CD4-positive, alpha-beta T cell (primary cell): ENCODE results near the gene CAMSAP1. TPM values are rescaled to one million over a fixed set of nuclear protein-coding genes. Genes with fewer than 3 reads are reported as not detected.

Source experiments
- ATAC-seq: fragments of 200-7000 bp; cut with Tn5 transposase; one replicate; pipeline ENCODE4 v1.10.0; 2022; ENCODE audit warnings: mild to moderate bottlenecking; ENCODE audit not compliant: poor library complexity
- CTCF ChIA-PET: fragments of 350-600 bp; sonication (Branson Sonifier 250); formaldehyde crosslinking; loops from one replicate; lab custom pipeline; 2021; ENCODE audit warnings: antibody characterized with exemption, inconsistent platforms; lab: Charles Lee
- POLR2A ChIA-PET: fragments of 350-600 bp; sonication (Branson Sonifier 250); formaldehyde crosslinking; loops from one replicate; lab custom pipeline; 2021; ENCODE audit warnings: antibody characterized with exemption, inconsistent platforms; lab: Charles Lee
- DNase-seq, 14 experiments: peaks; one replicate each; pipeline ENCODE4 v3.0.0-alpha.2; 2013 to 2020; ENCODE audit warnings: mixed read lengths in 2 of 14
- H3K27ac ChIP-seq, 2 donors: one replicate each; pipeline versions ENCODE4 v1.5.1 to v1.7.0; 2013; ENCODE audit warnings: low read length in 2 of 2, low read depth in 1 of 2, mild to moderate bottlenecking in 1 of 2
- H3K27me3 ChIP-seq, 2 experiments: 1 replicate in 1 of 2; 2 replicates in 1 of 2; pipeline versions ENCODE4 v1.6.1 to v1.7.0; 2013; ENCODE audit warnings: low read length in 2 of 2, control low read depth in 1 of 2, mild to moderate bottlenecking in 1 of 2, moderate library complexity in 1 of 2; ENCODE audit not compliant: insufficient read depth in 2 of 2, control insufficient read depth in 1 of 2
- H3K36me3 ChIP-seq: one replicate; pipeline ENCODE4 v1.6.1; 2013; ENCODE audit warnings: low read length, control low read depth; ENCODE audit not compliant: insufficient read depth
- H3K4me1 ChIP-seq: one replicate; pipeline ENCODE4 v1.6.1; 2013; ENCODE audit warnings: low read length, control low read depth; ENCODE audit not compliant: insufficient read depth
- H3K4me3 ChIP-seq: one replicate; pipeline ENCODE4 v1.5.1; 2013; ENCODE audit warnings: mild to moderate bottlenecking, low read length, moderate library complexity
- H3K9me3 ChIP-seq, 2 experiments: 1 replicate in 1 of 2; 2 replicates in 1 of 2; pipeline versions ENCODE4 v1.6.1 to v1.7.0; 2013; ENCODE audit warnings: low read length in 2 of 2, mild to moderate bottlenecking in 2 of 2, control low read depth in 1 of 2, moderate library complexity in 1 of 2; ENCODE audit not compliant: control insufficient read depth in 1 of 2, insufficient read depth in 1 of 2
- H3K27ac Mint-ChIP-seq: one replicate; pipeline ENCODE4 v1.8.0; 2020; ENCODE audit warnings: mixed read lengths
- H3K27me3 Mint-ChIP-seq: one replicate; pipeline ENCODE4 v1.8.0; 2021; ENCODE audit warnings: mixed read lengths
- H3K36me3 Mint-ChIP-seq: one replicate; pipeline ENCODE4 v1.8.0; 2021; ENCODE audit warnings: low read depth, mixed read lengths
- H3K4me1 Mint-ChIP-seq: one replicate; pipeline ENCODE4 v1.8.0; 2021; ENCODE audit warnings: low read depth, mixed read lengths
- H3K4me3 Mint-ChIP-seq: one replicate; pipeline ENCODE4 v1.8.0; 2020; ENCODE audit warnings: mild to moderate bottlenecking, mixed read lengths
- H3K9me3 Mint-ChIP-seq: one replicate; pipeline ENCODE4 v1.8.0; 2020; ENCODE audit warnings: mixed read lengths
- intact Hi-C, 2 experiments: fragments of 100-400 bp; cut with DNase I in 1 of 2; cut with micrococcal nuclease in 1 of 2; formaldehyde crosslinking; loops; one replicate each; pipeline versions ENCODE4 v1.15.1 to v1.9.0; 2023 to 2025; cut with DNase I, micrococcal nuclease
- total RNA-seq, 174 experiments: library from RNA in 2 of 174; stranded (reverse) in 2 of 174; gene quantifications; one replicate each; pipeline ENCODE4 v1.2.3 and lab custom pipeline; 2021 to 2026
- TF ChIP-seq, protein P1 (sequence below): fragments of 200-600 bp; IDR thresholded peaks from one replicate; pipeline ENCODE4 v1.8.0; 2022; ENCODE audit warnings: antibody characterized with exemption, mild to moderate bottlenecking

The CAMSAP1 gene
- total RNA-seq, 2 experiments from 2014 or later = 16.8 to 18.2 TPM

DNA sequence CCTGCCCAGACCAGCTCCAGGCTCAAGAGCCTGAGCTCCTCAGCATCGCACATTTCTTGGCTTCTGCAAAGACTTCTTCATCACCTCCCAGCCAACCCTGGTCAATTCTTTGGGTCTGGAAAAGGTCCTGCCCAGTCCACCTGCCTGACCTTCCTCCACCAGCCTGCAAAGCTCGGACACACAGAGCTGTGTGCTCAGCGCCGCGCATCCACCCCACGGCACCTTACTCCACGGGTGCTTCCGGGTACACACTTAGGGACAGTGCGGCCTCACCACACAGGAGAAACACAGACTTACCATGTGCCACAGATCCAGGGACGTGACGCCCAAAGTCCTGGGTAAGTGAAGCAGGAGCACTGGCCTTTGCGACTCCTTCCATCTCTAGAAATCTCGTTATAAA is 108.1 kb downstream of the CAMSAP1 start:
- no peak overlapping the region for H3K27ac Mint-ChIP-seq
- ChIA-PET POLR2A (no interaction called here), CTCF (no interaction called here)
- no peaks in the 10 kb centered on the region for H3K36me3 ChIP-seq
- no peaks in the 10 kb centered on the region for H3K4me1 ChIP-seq
- intact Hi-C loops = no loop called here
- TF ChIP-seq, protein P1, sequence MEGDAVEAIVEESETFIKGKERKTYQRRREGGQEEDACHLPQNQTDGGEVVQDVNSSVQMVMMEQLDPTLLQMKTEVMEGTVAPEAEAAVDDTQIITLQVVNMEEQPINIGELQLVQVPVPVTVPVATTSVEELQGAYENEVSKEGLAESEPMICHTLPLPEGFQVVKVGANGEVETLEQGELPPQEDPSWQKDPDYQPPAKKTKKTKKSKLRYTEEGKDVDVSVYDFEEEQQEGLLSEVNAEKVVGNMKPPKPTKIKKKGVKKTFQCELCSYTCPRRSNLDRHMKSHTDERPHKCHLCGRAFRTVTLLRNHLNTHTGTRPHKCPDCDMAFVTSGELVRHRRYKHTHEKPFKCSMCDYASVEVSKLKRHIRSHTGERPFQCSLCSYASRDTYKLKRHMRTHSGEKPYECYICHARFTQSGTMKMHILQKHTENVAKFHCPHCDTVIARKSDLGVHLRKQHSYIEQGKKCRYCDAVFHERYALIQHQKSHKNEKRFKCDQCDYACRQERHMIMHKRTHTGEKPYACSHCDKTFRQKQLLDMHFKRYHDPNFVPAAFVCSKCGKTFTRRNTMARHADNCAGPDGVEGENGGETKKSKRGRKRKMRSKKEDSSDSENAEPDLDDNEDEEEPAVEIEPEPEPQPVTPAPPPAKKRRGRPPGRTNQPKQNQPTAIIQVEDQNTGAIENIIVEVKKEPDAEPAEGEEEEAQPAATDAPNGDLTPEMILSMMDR = no peak
- ATAC-seq (no peak), DNase-seq (no peak)
- no peaks in the 10 kb centered on the region for H3K9me3 Mint-ChIP-seq
- H3K4me3 Mint-ChIP-seq = no peak overlapping the region
- H3K27me3 ChIP-seq = no peaks in the 10 kb centered on the region
- H3K27ac ChIP-seq = no peak overlapping the region
- H3K36me3 Mint-ChIP-seq = no peaks in the 10 kb centered on the region
- no peaks in the 10 kb centered on the region for H3K4me1 Mint-ChIP-seq
- no peaks in the 10 kb centered on the region for H3K27me3 Mint-ChIP-seq
- no peaks in the 10 kb centered on the region for H3K9me3 ChIP-seq
- no peak overlapping the region for H3K4me3 ChIP-seq

DNA sequence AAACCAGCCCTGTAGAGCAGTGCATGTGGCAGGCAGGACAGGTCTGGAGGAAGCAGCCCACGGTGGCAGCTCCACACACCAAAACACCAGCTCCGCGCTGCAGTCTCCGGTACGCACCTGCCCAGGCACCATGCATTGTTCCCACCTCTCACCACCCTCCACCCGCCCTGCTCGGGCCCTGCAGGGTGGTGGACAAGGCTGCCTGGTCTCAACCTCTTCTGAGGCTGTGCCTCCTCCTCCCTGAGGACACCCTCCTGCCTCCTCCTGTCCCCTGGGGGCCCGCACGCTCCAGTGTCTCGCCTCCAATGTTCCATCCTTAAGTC is 109.1 kb downstream of the CAMSAP1 start:
- intact Hi-C loops = no loop called here
- POLR2A ChIA-PET = no interaction called here
- H3K9me3 Mint-ChIP-seq = no peaks in the 10 kb centered on the region
- no peak for ATAC-seq
- CTCF ChIA-PET = no interaction called here
- Histone ChIP-seq H3K4me3 (no peak overlapping the region), H3K9me3 (no peaks in the 10 kb centered on the region), H3K27me3 (no peaks in the 10 kb centered on the region), H3K27ac (no peak overlapping the region), H3K36me3 (no peaks in the 10 kb centered on the region), H3K4me1 (no peaks in the 10 kb centered on the region)
- no peaks in the 10 kb centered on the region for H3K27me3 Mint-ChIP-seq
- no peak overlapping the region for H3K4me3 Mint-ChIP-seq
- TF ChIP-seq, protein P1 = no peak
- no peak overlapping the region for H3K27ac Mint-ChIP-seq
- H3K4me1 Mint-ChIP-seq = no peaks in the 10 kb centered on the region
- no peak for DNase-seq
- H3K36me3 Mint-ChIP-seq = no peaks in the 10 kb centered on the region

DNA sequence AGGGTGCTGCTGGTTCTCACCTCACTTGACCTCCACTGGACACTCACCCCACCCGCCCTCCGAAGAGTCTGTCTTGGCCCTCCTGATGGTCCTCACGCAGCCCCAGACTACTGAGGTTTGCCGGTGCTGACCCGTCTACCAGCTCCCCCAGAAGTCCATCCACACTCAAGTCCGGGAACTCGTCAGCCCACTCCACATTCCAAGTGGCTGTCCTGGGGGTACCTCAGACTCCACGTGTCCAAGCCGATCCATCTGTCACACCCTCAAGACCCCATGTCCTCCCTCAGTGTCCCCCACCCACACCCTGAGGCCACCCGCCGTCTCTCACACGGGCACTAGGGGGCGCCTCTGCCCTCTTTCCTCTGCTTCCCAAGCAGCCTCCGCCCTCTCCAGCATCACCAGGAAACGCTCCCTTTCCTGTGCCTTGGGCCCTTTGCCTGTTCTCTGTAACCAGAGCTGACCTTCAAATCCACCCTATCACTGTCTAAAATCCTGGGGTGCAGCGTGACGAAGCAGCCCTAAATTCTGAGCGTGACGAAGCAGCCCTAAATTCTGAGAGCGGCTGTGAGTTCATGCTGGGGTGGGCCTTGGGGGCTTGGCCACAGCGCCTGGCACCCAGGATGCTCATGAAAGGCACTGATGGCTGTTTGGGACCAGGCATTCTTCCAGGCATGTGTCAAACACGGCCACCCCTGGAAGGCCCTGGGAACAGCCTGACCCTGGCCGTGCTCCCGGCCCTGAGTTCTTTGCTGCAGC is 109.7 kb downstream of the CAMSAP1 start:
- DNase-seq (peak in 3 of 14 experiments; percentile 22 to 41 (median 30)), ATAC-seq (no peak)
- no peaks in the 10 kb centered on the region for H3K4me1 Mint-ChIP-seq

More for the DNA sequence above, 109.7 kb downstream of the CAMSAP1 start:
- Mint-ChIP-seq H3K27me3 (no peaks in the 10 kb centered on the region), H3K4me3 (no peak overlapping the region), H3K36me3 (no peaks in the 10 kb centered on the region), H3K9me3 (no peaks in the 10 kb centered on the region), H3K27ac (no peak overlapping the region)
- ChIA-PET POLR2A (no interaction called here), CTCF (no interaction called here)
- TF ChIP-seq, protein P1 = no peak
- intact Hi-C loops = no loop called here
- no peaks in the 10 kb centered on the region for H3K4me1 ChIP-seq
- no peaks in the 10 kb centered on the region for H3K9me3 ChIP-seq
- no peaks in the 10 kb centered on the region for H3K27me3 ChIP-seq
- H3K36me3 ChIP-seq = no peaks in the 10 kb centered on the region
- H3K27ac ChIP-seq = no peak overlapping the region
- H3K4me3 ChIP-seq = no peak overlapping the region
